ENCODE data around the gene KDM3A. TPM values are rescaled to one million over a fixed set of nuclear protein-coding genes. Genes with fewer than 3 reads are reported as not detected.

Gene KDM3A
- total and polyA plus RNA-seq, 3 donors from 2014 or later, result 88.8 to 126 (median 106) TPM

- H3K27me3 ChIP-seq, result no peaks in the 10 kb centered on the region
- no peak overlapping the region for H3K4me3 ChIP-seq
- TF ChIP-seq CTCF (IDR thresholded peaks at IDR 0.05) (no peak), POLR2A (IDR thresholded peaks at IDR 0.05) (no peak)
- intact Hi-C loops (cut with DNase I; ENCODE audit: low total_unique reads), result no loop called here
- H3K4me1 ChIP-seq, result no peaks in the 10 kb centered on the region
- no peaks in the 10 kb centered on the region for H3K9me3 ChIP-seq
- H3K36me3 ChIP-seq (ENCODE audit: low read depth, missing control alignments), result no peaks in the 10 kb centered on the region
- no peak for DNase-seq
- no peak overlapping the region for H3K27ac ChIP-seq
- 67 to 92% methylated on average over 3 of the region's 3 CpGs for WGBS, 2 donors
Measured at GRCh38 chr2:86412007-86412406, 29.2 kb upstream of the KDM3A start.

GRCh38 chr2:86413296-86414094 is 27.7 kb upstream of the KDM3A start:
- Histone ChIP-seq H3K9me3 (no peaks in the 10 kb centered on the region), H3K27ac (no peak overlapping the region), H3K36me3 (ENCODE audit: low read depth, missing control alignments) (no peaks in the 10 kb centered on the region), H3K4me1 (no peaks in the 10 kb centered on the region), H3K27me3 (no peaks in the 10 kb centered on the region), H3K4me3 (no peak overlapping the region)
- 40 to 52% methylated on average over 8 of the region's 8 CpGs for WGBS, 2 donors
- TF ChIP-seq POLR2A (IDR thresholded peaks at IDR 0.05) (no peak), CTCF (IDR thresholded peaks at IDR 0.05) (no peak)
- intact Hi-C loops (cut with DNase I; ENCODE audit: low total_unique reads), result no loop called here
- DNase-seq, result no peak

GRCh38 chr2:86414996-86415395 is 26.2 kb upstream of the KDM3A start:
- no peak overlapping the region for H3K4me3 ChIP-seq
- DNase-seq, result no peak
- H3K4me1 ChIP-seq, result no peaks in the 10 kb centered on the region
- 56 to 62% methylated on average over 3 of the region's 3 CpGs for WGBS, 2 donors
- no peaks in the 10 kb centered on the region for H3K9me3 ChIP-seq
- TF ChIP-seq POLR2A (IDR thresholded peaks at IDR 0.05) (no peak), CTCF (IDR thresholded peaks at IDR 0.05) (no peak)
- intact Hi-C loops (cut with DNase I; ENCODE audit: low total_unique reads), result no loop called here
- H3K27me3 ChIP-seq, result no peaks in the 10 kb centered on the region
- no peaks in the 10 kb centered on the region for H3K36me3 ChIP-seq (ENCODE audit: low read depth, missing control alignments)
- no peak overlapping the region for H3K27ac ChIP-seq

GRCh38 chr2:86416146-86416545 is 25.0 kb upstream of the KDM3A start:
- no peaks in the 10 kb centered on the region for H3K4me1 ChIP-seq
- no peak overlapping the region for H3K4me3 ChIP-seq
- TF ChIP-seq POLR2A (IDR thresholded peaks at IDR 0.05), result no peak
- no peak for TF ChIP-seq CTCF (IDR thresholded peaks at IDR 0.05)
- H3K27ac ChIP-seq, result no peak overlapping the region
- intact Hi-C loops (cut with DNase I; ENCODE audit: low total_unique reads), result no loop called here
- no peaks in the 10 kb centered on the region for H3K27me3 ChIP-seq
- no peaks in the 10 kb centered on the region for H3K9me3 ChIP-seq
- no peaks in the 10 kb centered on the region for H3K36me3 ChIP-seq (ENCODE audit: low read depth, missing control alignments)
- DNase-seq, result no peak
- 86 to 90% methylated on average over 2 of the region's 2 CpGs for WGBS, 2 donors

- no peak for DNase-seq
- H3K27ac ChIP-seq, result no peak overlapping the region
- no peaks in the 10 kb centered on the region for H3K4me1 ChIP-seq
- no peaks in the 10 kb centered on the region for H3K36me3 ChIP-seq (ENCODE audit: low read depth, missing control alignments)
- 86 to 90% methylated on average over 1 of the region's 1 CpG for WGBS, 2 donors
- no peak overlapping the region for H3K4me3 ChIP-seq
- H3K9me3 ChIP-seq, result no peaks in the 10 kb centered on the region
- H3K27me3 ChIP-seq, result no peaks in the 10 kb centered on the region
- TF ChIP-seq POLR2A (IDR thresholded peaks at IDR 0.05) (no peak), CTCF (IDR thresholded peaks at IDR 0.05) (no peak)
- intact Hi-C loops (cut with DNase I; ENCODE audit: low total_unique reads), result no loop called here
Measured at GRCh38 chr2:86417961-86418360, 23.2 kb upstream of the KDM3A start.
